Measurements from ENCODE around the gene WDR45.

The WDR45 gene

GRCh38 chrX:49064735-49065134, 15.0 kb downstream of the WDR45 start:
- H3K36me3 Mint-ChIP-seq = no peaks in the 10 kb centered on the region
- H3K27me3 Mint-ChIP-seq = no peaks in the 10 kb centered on the region

DNA sequence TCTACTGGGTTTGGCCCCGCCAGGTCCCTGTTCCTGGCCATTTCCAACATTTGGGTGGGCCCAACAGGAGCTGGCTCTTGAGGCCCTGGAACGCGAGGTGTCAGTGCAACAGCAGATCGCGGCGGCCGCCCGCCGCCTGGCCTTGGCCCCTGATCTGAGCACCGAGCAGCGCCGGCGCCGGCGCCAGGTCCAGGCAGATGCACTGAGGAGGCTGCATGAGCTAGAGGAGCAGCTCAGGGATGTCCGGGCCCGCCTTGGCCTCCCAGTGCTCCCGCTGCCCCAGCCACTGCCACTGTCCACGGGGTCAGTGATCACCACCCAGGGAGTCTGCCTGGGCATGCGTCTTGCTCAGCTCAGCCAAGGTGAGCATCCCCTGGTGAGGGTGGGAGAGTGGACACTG, 15.4 kb downstream of the WDR45 start:
- Mint-ChIP-seq H3K36me3 (no peaks in the 10 kb centered on the region), H3K9me3 (no peaks in the 10 kb centered on the region), H3K27me3 (no peaks in the 10 kb centered on the region), H3K4me1 (no peaks in the 10 kb centered on the region), H3K4me3 (no peak overlapping the region), H3K27ac (no peak overlapping the region)

More at GRCh38 chrX:49064735-49065134, 15.0 kb downstream of the WDR45 start:
- H3K9me3 Mint-ChIP-seq = no peaks in the 10 kb centered on the region
- no peaks in the 10 kb centered on the region for H3K4me1 Mint-ChIP-seq
- H3K27ac Mint-ChIP-seq = no peak overlapping the region
- no peak overlapping the region for H3K4me3 Mint-ChIP-seq

DNA sequence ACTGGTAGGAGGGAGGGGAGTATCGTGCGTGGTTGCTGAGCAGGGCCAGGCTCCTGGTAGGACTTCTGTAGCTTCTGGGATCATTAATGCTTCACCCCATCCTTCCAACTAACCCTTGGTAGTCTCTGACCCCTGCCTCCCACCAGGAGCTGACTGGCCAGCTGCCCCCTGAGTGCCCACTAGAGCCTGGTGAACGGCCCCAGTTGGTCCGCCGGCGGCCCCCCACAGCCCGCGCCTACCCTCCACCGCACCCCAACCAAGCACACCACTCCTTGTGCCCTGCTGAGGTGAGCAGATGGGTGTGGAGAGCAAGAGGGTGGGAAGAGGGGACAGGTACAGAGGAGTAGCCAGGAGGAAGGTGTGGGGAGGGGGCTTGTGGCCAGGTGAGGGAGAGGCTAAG, 16.0 kb downstream of the WDR45 start:
- H3K27me3 Mint-ChIP-seq = no peaks in the 10 kb centered on the region
- no peak overlapping the region for H3K27ac Mint-ChIP-seq
- H3K9me3 Mint-ChIP-seq = no peaks in the 10 kb centered on the region
- no peaks in the 10 kb centered on the region for H3K4me1 Mint-ChIP-seq
- no peak overlapping the region for H3K4me3 Mint-ChIP-seq
- H3K36me3 Mint-ChIP-seq = no peaks in the 10 kb centered on the region

- Mint-ChIP-seq H3K4me1 (peaks cover 2% of the 10 kb centered on the region), H3K27me3 (no peaks in the 10 kb centered on the region), H3K27ac (no peak overlapping the region), H3K9me3 (no peaks in the 10 kb centered on the region), H3K4me3 (no peak overlapping the region), H3K36me3 (no peaks in the 10 kb centered on the region)
Measured at GRCh38 chrX:49061916-49062315, 17.8 kb downstream of the WDR45 start.

DNA sequence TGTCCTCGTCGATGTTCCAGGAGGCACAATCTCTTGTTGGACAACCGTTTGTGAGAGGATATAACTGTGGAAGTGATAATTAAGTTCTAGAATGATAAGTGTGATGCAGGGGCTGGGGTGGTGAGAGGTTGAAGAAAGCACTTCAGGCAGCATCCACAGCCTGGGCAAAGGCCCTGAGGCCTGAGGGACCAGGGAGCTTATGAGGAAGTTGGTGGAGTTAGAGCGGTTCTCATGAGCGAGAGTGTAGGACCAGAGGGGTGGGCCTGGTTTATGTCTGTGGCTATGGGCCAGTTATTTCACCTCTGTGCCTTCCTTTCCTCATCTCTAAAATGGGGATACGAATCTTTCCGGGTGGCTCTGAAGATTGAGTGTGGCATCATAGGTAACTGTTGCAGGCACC, 18.2 kb downstream of the WDR45 start:
- no peaks in the 10 kb centered on the region for H3K27me3 Mint-ChIP-seq
- H3K27ac Mint-ChIP-seq = no peak overlapping the region
- H3K36me3 Mint-ChIP-seq = no peaks in the 10 kb centered on the region
- H3K4me1 Mint-ChIP-seq = peaks cover 6% of the 10 kb centered on the region
- no peaks in the 10 kb centered on the region for H3K9me3 Mint-ChIP-seq
- no peak overlapping the region for H3K4me3 Mint-ChIP-seq

- Mint-ChIP-seq H3K4me3 (no peak overlapping the region), H3K9me3 (no peaks in the 10 kb centered on the region), H3K36me3 (no peaks in the 10 kb centered on the region), H3K4me1 (peaks cover 9% of the 10 kb centered on the region), H3K27ac (no peak overlapping the region), H3K27me3 (no peaks in the 10 kb centered on the region)
Measured at GRCh38 chrX:49060914-49061313, 18.8 kb downstream of the WDR45 start.

DNA sequence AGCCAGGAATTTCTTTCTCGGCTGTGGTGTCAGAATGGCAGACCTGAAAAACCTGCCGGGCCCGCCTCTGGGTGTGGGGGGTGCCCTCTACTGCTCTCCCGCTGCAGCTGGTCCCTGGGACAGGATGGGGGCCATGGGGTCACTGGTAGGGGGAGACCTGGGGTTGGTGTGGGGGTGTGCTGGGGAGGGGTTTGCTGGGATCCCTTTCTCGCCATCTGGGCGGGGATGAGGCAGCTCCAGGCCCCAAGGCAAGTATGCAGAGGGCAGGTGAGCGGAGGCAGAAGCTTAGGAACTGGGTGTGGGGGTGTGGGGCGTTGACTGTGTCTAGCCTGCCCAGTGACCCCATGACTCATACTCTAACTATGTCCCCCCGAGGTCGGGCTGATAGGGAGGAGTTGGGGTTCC, 20.0 kb downstream of the WDR45 start:
- Mint-ChIP-seq H3K27ac (no peak overlapping the region), H3K4me1 (peaks cover 19% of the 10 kb centered on the region), H3K4me3 (no peak overlapping the region), H3K36me3 (no peaks in the 10 kb centered on the region), H3K9me3 (no peaks in the 10 kb centered on the region), H3K27me3 (no peaks in the 10 kb centered on the region)

DNA sequence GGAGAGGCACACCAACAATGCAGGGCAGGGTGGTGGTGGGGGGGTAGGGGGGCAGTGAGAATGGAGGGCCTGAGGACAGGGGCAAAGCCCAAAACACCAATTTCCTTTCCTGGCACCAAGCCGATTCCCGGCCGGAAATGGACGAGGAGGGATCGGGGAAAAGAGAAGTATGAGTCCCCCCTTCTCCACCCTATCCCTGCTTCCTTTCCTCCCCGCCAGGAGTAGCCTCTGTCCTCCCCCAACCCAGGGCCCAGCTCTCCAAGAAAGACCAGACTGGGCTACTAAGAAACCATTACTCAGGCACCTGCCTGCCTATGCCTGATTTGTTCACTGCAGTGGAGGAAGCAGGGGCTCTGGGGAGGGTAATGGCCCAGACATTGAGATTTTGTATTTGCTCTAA, 20.5 kb downstream of the WDR45 start:
- no peaks in the 10 kb centered on the region for H3K9me3 Mint-ChIP-seq
- H3K27me3 Mint-ChIP-seq = no peaks in the 10 kb centered on the region
- H3K36me3 Mint-ChIP-seq = no peaks in the 10 kb centered on the region
- H3K4me1 Mint-ChIP-seq = peaks cover 24% of the 10 kb centered on the region
- no peak overlapping the region for H3K27ac Mint-ChIP-seq
- no peak overlapping the region for H3K4me3 Mint-ChIP-seq

DNA sequence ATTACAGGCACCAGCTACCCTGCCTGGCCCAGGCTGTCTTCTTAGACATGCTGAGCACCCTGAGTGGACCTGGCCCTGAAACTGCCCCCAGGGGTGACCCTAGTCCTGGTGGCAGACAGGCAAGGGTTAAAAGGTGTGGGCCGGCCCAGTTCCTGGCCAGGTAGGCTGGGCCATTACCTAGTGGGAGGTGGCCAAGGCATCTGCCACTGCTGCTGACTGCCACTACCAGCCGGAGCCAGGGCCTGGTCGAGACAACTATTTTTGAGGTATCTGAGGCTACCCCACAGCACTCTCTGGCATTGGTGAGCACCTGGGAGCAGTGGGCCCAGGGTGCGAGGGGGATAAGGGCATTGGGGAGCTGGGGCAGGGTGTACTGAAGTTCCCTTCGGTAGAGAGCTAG, 20.9 kb downstream of the WDR45 start, which contains the start of gene CCDC120:
CCDC120 (plus strand) TSS at position 206 of the 400 bp plus-strand sequence. CDS start 3,043 bp downstream, outside the sequence.
- Mint-ChIP-seq H3K9me3 (no peaks in the 10 kb centered on the region), H3K36me3 (no peaks in the 10 kb centered on the region), H3K27ac (no peak within 1 kb of the TSS), H3K4me1 (peaks cover 28% of the 10 kb centered on the region), H3K4me3 (no peak within 1 kb of the TSS), H3K27me3 (no peaks in the 10 kb centered on the region)

GRCh38 chrX:49054073-49054762, 25.5 kb downstream of the WDR45 start:
- peak overlapping the region; percentile 91 for H3K4me3 Mint-ChIP-seq
- H3K27me3 Mint-ChIP-seq = no peaks in the 10 kb centered on the region
- H3K4me1 Mint-ChIP-seq = peaks cover 37% of the 10 kb centered on the region
- no peaks in the 10 kb centered on the region for H3K9me3 Mint-ChIP-seq
- H3K27ac Mint-ChIP-seq = peak overlapping the region; percentile 96
- no peaks in the 10 kb centered on the region for H3K36me3 Mint-ChIP-seq

GRCh38 chrX:49053223-49054072, 26.2 kb downstream of the WDR45 start:
- no peaks in the 10 kb centered on the region for H3K36me3 Mint-ChIP-seq
- H3K4me1 Mint-ChIP-seq = peaks cover 37% of the 10 kb centered on the region
- H3K27me3 Mint-ChIP-seq = no peaks in the 10 kb centered on the region
- peak overlapping the region; percentile 96 for H3K27ac Mint-ChIP-seq
- H3K9me3 Mint-ChIP-seq = no peaks in the 10 kb centered on the region
- H3K4me3 Mint-ChIP-seq = peak overlapping the region; percentile 91

- H3K36me3 Mint-ChIP-seq = no peaks in the 10 kb centered on the region
- H3K4me1 Mint-ChIP-seq = peaks cover 32% of the 10 kb centered on the region
- H3K4me3 Mint-ChIP-seq = peak overlapping the region; percentile 90
- H3K27ac Mint-ChIP-seq = peak overlapping the region; percentile 88
- H3K9me3 Mint-ChIP-seq = no peaks in the 10 kb centered on the region
- no peaks in the 10 kb centered on the region for H3K27me3 Mint-ChIP-seq
Measured at GRCh38 chrX:49043987-49044281, 35.8 kb downstream of the WDR45 start.

DNA sequence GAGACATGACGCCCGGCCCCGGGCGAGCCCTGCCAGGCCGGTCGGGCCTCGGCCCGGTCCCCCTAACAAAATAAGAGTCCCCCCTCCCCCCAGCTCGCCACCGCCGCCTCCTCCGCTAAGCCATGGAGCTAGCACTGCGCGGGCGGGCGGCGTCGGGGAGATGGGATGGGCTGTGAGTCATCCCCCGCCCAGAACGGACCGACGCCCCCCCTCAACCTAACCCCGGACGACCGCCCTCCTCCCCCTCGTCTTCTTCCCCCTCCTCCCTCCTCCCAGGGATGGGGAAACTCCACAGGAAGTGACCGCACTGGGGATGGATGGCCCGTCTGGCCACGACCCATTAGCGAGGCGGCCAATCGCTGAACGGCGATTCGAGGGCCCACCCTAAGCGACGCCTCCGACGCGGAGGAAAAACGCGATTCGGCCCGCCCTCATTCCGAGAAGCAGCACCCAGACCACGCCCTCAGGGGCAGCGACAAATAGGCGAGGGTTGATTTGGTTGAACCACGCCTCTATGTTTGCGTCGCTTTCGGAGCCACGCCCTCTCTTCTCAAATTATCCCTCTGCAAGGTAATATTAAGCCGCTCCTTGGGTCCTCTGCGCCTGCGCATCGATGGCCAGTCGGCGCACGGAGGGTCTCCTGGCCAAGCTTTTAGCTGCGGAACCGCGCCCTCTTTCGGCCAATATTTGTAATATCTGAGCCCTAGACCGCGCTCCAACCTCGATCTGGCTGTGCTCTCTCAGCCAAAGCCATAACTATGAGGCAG, 36.3 kb downstream of the WDR45 start, which contains the start of gene TFE3:
TFE3 (minus strand) TSS at position 138 of the 767 bp plus-strand sequence; CDS start at position 7, 131 bp downstream.
- Mint-ChIP-seq H3K4me1 (peaks cover 32% of the 10 kb centered on the region), H3K27me3 (no peaks in the 10 kb centered on the region), H3K27ac (peak within 1 kb of the TSS; percentile 93), H3K4me3 (peak within 1 kb of the TSS; percentile 90), H3K36me3 (no peaks in the 10 kb centered on the region), H3K9me3 (no peaks in the 10 kb centered on the region)

DNA sequence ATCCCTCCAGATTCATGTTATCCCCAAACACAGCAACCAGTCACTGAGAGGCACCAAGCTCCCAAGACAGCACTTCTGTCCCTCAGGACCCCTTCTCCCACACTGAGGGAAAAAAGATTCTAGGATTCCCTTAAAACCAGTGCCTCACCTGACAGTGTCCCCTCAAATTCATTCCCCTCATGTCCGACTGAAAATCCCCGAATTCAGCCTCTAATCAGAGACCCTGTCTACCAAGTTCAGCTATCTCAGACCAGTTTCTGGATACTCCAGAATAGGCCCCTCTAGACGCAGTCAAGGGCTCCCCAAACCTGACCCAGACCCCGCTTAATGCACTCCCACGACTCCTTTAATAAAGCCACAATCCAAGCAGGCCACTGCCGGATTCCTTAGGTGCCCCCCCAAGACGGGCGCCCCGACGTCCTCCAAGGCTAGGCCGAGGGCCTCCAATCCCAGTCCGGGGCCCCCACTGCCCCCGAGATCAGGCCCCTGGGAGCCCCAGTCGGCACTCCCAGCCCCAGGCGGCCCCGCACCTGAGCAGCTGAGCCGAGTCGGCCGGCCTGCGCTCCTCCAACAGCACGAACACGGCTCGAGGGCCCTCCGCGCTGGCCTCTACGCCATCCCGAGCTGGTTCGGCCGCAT, 37.0 kb downstream of the WDR45 start:
- Mint-ChIP-seq H3K4me3 (peak overlapping the region; percentile 90), H3K27ac (peak overlapping the region; percentile 93), H3K27me3 (no peaks in the 10 kb centered on the region), H3K36me3 (peaks cover 2% of the 10 kb centered on the region), H3K4me1 (peaks cover 35% of the 10 kb centered on the region), H3K9me3 (no peaks in the 10 kb centered on the region)

Measured in activated naive CD4-positive, alpha-beta T cell treated with anti-CD3 and anti-CD28 coated beads, Interleukin-2, amount 50 U/mL, for 24 hours (primary cell).